IPS-18a (cell line): ENCODE measurements around the gene DCAF17.
A peak's percentile ranks its signal among the peaks of the same experiment; 100 is the strongest.
"Not testable (repeated sequence)": the region's sequence is repeated elsewhere in the genome, so short reads cannot be mapped to it uniquely, and the experiment has no call there.

Experiments used
- H3K27ac ChIP-seq: one replicate; pipeline ENCODE4 v1.5.1; 2013; ENCODE audit warnings: low read length
- H3K27me3 ChIP-seq: one replicate; pipeline ENCODE4 v1.6.1; 2013; ENCODE audit warnings: mild to moderate bottlenecking, low read length; ENCODE audit not compliant: control insufficient read depth, insufficient read depth
- H3K36me3 ChIP-seq: one replicate; pipeline ENCODE4 v1.6.1; 2013; ENCODE audit warnings: low read depth, low read length; ENCODE audit not compliant: control insufficient read depth
- H3K4me1 ChIP-seq: one replicate; pipeline ENCODE4 v1.6.1; 2013; ENCODE audit warnings: low read depth, low read length; ENCODE audit not compliant: control insufficient read depth
- H3K4me3 ChIP-seq: one replicate; pipeline ENCODE4 v1.5.1; 2013; ENCODE audit warnings: low read length
- H3K9ac ChIP-seq: one replicate; pipeline ENCODE4 v1.6.1; 2013; ENCODE audit warnings: mild to moderate bottlenecking, low read length, moderate library complexity
- H3K9me3 ChIP-seq: one replicate; pipeline ENCODE4 v1.6.1; 2013; ENCODE audit warnings: low read depth, low read length; ENCODE audit not compliant: control insufficient read depth

Gene DCAF17

GRCh38 chr2:171520471-171520870, 86.4 kb downstream of the DCAF17 start:
- Histone ChIP-seq H3K27me3 (peaks cover 19% of the 10 kb centered on the region), H3K36me3 (no peaks in the 10 kb centered on the region), H3K9ac (no peak overlapping the region)

GRCh38 chr2:171521361-171522051, 87.5 kb downstream of the DCAF17 start:
- Histone ChIP-seq H3K36me3 (no peaks in the 10 kb centered on the region), H3K27ac (no peak overlapping the region), H3K4me1 (peaks cover 16% of the 10 kb centered on the region), H3K27me3 (peaks cover 19% of the 10 kb centered on the region), H3K9me3 (no peaks in the 10 kb centered on the region), H3K9ac (peak overlapping the region; percentile 73), H3K4me3 (peak overlapping the region; percentile 84)

More at GRCh38 chr2:171520471-171520870, 86.4 kb downstream of the DCAF17 start:
- no peak overlapping the region for H3K27ac ChIP-seq
- no peaks in the 10 kb centered on the region for H3K9me3 ChIP-seq
- H3K4me3 ChIP-seq = no peak overlapping the region
- H3K4me1 ChIP-seq = peaks cover 21% of the 10 kb centered on the region

GRCh38 chr2:171522052-171522787, 88.2 kb downstream of the DCAF17 start, which contains the start of gene CYBRD1:
TSS of gene CYBRD1 (plus strand) at chr2:171522474. CDS start at chr2:171522546, 72 bp downstream.
- Histone ChIP-seq H3K27me3 (peaks cover 19% of the 10 kb centered on the region), H3K36me3 (no peaks in the 10 kb centered on the region), H3K9ac (peak within 1 kb of the TSS; percentile 73), H3K27ac (no peak within 1 kb of the TSS), H3K4me1 (peaks cover 16% of the 10 kb centered on the region), H3K9me3 (no peaks in the 10 kb centered on the region), H3K4me3 (peak within 1 kb of the TSS; percentile 84)

- peaks cover 19% of the 10 kb centered on the region for H3K27me3 ChIP-seq
- peak overlapping the region; percentile 84 for H3K4me3 ChIP-seq
- H3K36me3 ChIP-seq = no peaks in the 10 kb centered on the region
- H3K9me3 ChIP-seq = no peaks in the 10 kb centered on the region
- peak overlapping the region; percentile 73 for H3K9ac ChIP-seq
- H3K4me1 ChIP-seq = peaks cover 16% of the 10 kb centered on the region
- no peak overlapping the region for H3K27ac ChIP-seq
Observed at GRCh38 chr2:171522788-171523087, 88.7 kb downstream of the DCAF17 start.

- H3K9me3 ChIP-seq = no peaks in the 10 kb centered on the region
- peaks cover 19% of the 10 kb centered on the region for H3K27me3 ChIP-seq
- H3K4me1 ChIP-seq = peaks cover 16% of the 10 kb centered on the region
- H3K4me3 ChIP-seq = peak overlapping the region; percentile 84
- no peaks in the 10 kb centered on the region for H3K36me3 ChIP-seq
- no peak overlapping the region for H3K27ac ChIP-seq
- peak overlapping the region; percentile 73 for H3K9ac ChIP-seq
Observed at GRCh38 chr2:171523088-171524017, 89.3 kb downstream of the DCAF17 start.

- Histone ChIP-seq H3K36me3 (no peaks in the 10 kb centered on the region), H3K27me3 (peaks cover 19% of the 10 kb centered on the region), H3K27ac (no peak overlapping the region), H3K9ac (peak overlapping the region; percentile 73), H3K4me1 (peaks cover 16% of the 10 kb centered on the region), H3K4me3 (peak overlapping the region; percentile 84), H3K9me3 (no peaks in the 10 kb centered on the region)
Observed at GRCh38 chr2:171524018-171524401, 90.0 kb downstream of the DCAF17 start.

- Histone ChIP-seq H3K9me3 (no peaks in the 10 kb centered on the region), H3K27ac (no peak overlapping the region), H3K27me3 (no peaks in the 10 kb centered on the region), H3K4me1 (no peaks in the 10 kb centered on the region), H3K9ac (no peak overlapping the region), H3K4me3 (no peak overlapping the region), H3K36me3 (no peaks in the 10 kb centered on the region)
Observed at GRCh38 chr2:171529914-171530313, 95.9 kb downstream of the DCAF17 start.

- H3K4me1 ChIP-seq = no peaks in the 10 kb centered on the region
- no peak overlapping the region for H3K4me3 ChIP-seq
- H3K36me3 ChIP-seq = no peaks in the 10 kb centered on the region
- H3K27ac ChIP-seq = no peak overlapping the region
- no peak overlapping the region for H3K9ac ChIP-seq
- no peaks in the 10 kb centered on the region for H3K27me3 ChIP-seq
- no peaks in the 10 kb centered on the region for H3K9me3 ChIP-seq
Observed at GRCh38 chr2:171530378-171530777, 96.4 kb downstream of the DCAF17 start.

GRCh38 chr2:171530859-171531258, 96.8 kb downstream of the DCAF17 start:
- H3K4me3 ChIP-seq, H3K9me3 ChIP-seq, H3K9ac ChIP-seq, H3K27ac ChIP-seq, H3K36me3 ChIP-seq, H3K27me3 ChIP-seq, H3K4me1 ChIP-seq: not testable (repeated sequence)

GRCh38 chr2:171531291-171531690, 97.3 kb downstream of the DCAF17 start:
- H3K27me3 ChIP-seq = no peaks in the 10 kb centered on the region
- H3K36me3 ChIP-seq = no peaks in the 10 kb centered on the region
- no peak overlapping the region for H3K27ac ChIP-seq
- no peak overlapping the region for H3K4me3 ChIP-seq
- H3K9me3 ChIP-seq = no peaks in the 10 kb centered on the region
- H3K9ac ChIP-seq = no peak overlapping the region
- H3K4me1 ChIP-seq = no peaks in the 10 kb centered on the region

- Histone ChIP-seq H3K36me3 (no peaks in the 10 kb centered on the region), H3K4me1 (no peaks in the 10 kb centered on the region), H3K4me3 (no peak overlapping the region), H3K27me3 (no peaks in the 10 kb centered on the region), H3K9me3 (no peaks in the 10 kb centered on the region), H3K27ac (no peak overlapping the region), H3K9ac (no peak overlapping the region)
Observed at GRCh38 chr2:171531836-171532450, 97.9 kb downstream of the DCAF17 start.
